Measurements from ENCODE around the gene EFCAB6. TPM values are rescaled to one million over a fixed set of nuclear protein-coding genes. Genes with fewer than 3 reads are reported as not detected.

Gene EFCAB6
- total RNA-seq, 1 donor from 2014 or later = 0.23 TPM

DNA sequence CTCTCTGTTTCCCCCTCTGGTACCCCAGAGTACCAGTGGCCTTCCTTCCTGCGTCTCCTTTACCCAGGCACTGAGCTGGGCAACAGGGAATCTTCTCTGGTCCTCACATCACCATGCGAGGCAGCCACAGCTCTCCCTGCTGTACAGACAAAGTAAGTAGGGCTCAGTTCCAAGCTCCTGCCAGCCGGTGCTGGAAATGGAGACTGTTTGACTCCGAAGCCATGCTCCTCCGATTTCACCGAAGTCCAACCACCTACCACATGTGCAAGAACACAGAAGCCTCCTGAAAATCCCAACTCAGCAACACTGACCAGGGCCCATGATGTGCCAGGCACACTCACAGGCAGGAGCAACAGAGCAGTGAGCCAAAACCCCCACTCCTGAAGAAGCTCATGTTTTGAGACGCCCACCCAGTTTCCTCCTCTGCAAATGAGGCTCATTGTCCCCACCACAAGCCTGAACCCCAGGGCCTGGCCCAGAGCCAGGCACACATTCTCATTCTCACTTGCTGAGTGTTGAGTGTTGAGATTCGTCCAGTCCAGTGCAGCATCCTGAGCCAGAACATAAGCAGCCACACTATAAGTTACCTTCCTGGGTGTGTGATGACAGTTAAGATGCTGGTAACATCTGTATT lies 244.3 kb downstream of the EFCAB6 start:
- Mint-ChIP-seq H3K9me3 (no peaks in the 10 kb centered on the region), H3K4me3 (no peak overlapping the region), H3K36me3 (ENCODE audit: low read depth) (no peaks in the 10 kb centered on the region), H3K27me3 (peaks cover 1% of the 10 kb centered on the region), H3K4me1 (no peaks in the 10 kb centered on the region), H3K27ac (no peak overlapping the region)
- intact Hi-C loops (cut with micrococcal nuclease) = no loop called here
- DNase-seq = no peak

DNA sequence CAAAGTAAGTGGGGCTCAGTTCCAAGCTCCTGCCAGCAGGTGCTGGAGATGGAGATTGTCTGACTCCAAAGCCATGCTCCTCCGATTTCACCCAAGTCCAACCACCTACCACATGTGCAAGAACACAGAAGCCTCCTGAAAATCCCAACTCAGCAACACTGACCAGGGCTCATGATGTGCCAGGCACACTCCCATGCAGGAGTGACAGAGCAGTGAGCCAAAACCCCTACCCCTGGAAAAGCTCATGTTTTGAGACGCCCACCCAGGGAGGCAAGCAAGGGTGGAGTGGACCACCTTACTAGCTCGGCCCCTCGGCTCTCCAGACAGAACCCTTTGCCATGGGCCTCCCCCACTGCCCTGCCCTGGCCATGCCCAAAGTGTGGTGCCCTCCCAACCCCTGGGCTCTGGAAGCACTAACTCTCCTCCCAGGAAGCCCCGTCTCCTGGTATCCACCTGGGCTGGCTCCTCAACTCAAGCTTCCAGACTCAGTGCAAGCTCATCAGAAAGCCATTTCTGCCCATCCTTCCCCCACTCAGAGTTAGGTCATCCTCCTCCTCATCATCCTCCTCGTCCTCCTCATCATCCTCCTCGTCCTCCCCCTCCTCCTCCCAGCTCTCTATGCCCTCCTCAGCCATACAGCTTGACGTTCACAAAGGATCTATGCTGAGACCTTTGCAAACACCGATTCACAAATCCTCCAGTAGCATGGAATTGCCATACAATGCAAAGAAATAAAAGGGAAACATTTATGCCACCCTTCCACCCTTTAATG lies 245.4 kb downstream of the EFCAB6 start:
- peaks cover 1% of the 10 kb centered on the region for H3K27me3 Mint-ChIP-seq
- no peak for DNase-seq
- no peak overlapping the region for H3K27ac Mint-ChIP-seq
- H3K36me3 Mint-ChIP-seq (ENCODE audit: low read depth) = no peaks in the 10 kb centered on the region
- intact Hi-C loops (cut with micrococcal nuclease) = no loop called here
- no peaks in the 10 kb centered on the region for H3K4me1 Mint-ChIP-seq
- no peaks in the 10 kb centered on the region for H3K9me3 Mint-ChIP-seq
- no peak overlapping the region for H3K4me3 Mint-ChIP-seq

DNA sequence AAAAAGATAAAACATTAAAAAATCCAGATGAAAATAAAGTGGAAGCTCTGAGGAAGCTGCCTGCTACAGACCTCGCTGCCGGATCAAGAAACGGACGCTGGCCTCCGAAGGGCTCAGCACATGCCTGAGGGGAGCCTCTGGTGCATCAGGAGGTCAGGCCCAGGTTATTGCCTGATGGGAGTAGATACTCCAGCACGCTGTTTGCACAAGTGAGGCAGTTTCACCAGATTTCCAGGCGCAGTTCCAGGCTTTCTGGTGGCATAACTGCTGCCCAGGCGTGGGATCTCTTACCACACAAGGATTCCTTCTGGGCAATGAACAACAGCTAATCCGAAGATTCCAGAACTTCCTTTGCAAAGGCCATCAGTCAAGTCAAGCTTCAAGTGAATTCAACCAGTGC lies 246.1 kb downstream of the EFCAB6 start:
- no peak overlapping the region for H3K4me3 Mint-ChIP-seq
- no peaks in the 10 kb centered on the region for H3K9me3 Mint-ChIP-seq
- DNase-seq = no peak
- H3K27me3 Mint-ChIP-seq = peaks cover 1% of the 10 kb centered on the region
- no peaks in the 10 kb centered on the region for H3K4me1 Mint-ChIP-seq
- H3K36me3 Mint-ChIP-seq (ENCODE audit: low read depth) = no peaks in the 10 kb centered on the region
- no peak overlapping the region for H3K27ac Mint-ChIP-seq
- intact Hi-C loops (cut with micrococcal nuclease) = no loop called here

DNA sequence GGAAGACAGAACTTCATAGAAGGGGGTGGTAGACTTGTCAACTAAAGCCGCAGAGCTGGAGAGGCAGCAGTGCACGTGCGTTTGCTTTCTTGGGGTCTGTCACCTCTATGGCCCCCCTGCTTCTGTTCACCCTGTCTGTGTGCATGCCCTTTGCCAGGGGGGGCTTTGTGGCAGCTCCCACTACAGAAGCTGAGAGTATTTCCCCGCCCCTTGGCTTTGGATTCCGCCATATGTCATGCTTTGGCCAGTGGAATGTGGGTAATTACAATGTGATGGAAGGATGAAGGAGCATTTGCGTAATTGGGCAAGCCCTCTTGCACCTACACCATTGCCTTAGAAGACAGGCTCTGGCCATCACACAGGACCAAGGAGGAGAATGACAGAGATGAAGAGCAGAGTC lies 247.2 kb downstream of the EFCAB6 start:
- no peak overlapping the region for H3K4me3 Mint-ChIP-seq
- no peak for DNase-seq
- H3K27me3 Mint-ChIP-seq = no peaks in the 10 kb centered on the region
- H3K4me1 Mint-ChIP-seq = no peaks in the 10 kb centered on the region
- no peaks in the 10 kb centered on the region for H3K9me3 Mint-ChIP-seq
- intact Hi-C loops (cut with micrococcal nuclease) = no loop called here
- H3K36me3 Mint-ChIP-seq (ENCODE audit: low read depth) = no peaks in the 10 kb centered on the region
- no peak overlapping the region for H3K27ac Mint-ChIP-seq

DNA sequence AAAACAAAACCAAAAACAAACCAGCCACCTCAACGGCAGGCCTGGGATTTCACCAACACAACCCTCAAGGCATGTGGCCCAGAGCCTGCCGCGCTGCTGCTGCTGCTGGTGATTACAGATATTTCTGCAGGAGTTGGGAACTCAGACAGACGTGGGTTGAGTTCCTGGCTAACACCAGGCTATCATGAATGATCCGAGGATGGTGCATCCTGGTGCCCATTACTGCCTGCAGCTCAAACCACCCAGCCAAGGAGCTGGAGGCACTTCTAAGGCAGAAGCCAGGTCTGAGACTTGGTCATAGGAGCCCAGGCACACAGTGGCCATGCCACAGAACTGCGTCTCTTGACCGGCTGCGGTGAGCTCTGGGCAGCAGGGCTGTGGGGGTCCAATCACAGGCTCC lies 248.5 kb downstream of the EFCAB6 start:
- Mint-ChIP-seq H3K36me3 (ENCODE audit: low read depth) (no peaks in the 10 kb centered on the region), H3K27me3 (no peaks in the 10 kb centered on the region), H3K4me3 (no peak overlapping the region), H3K4me1 (no peaks in the 10 kb centered on the region), H3K9me3 (no peaks in the 10 kb centered on the region), H3K27ac (no peak overlapping the region)
- DNase-seq = no peak
- intact Hi-C loops (cut with micrococcal nuclease) = no loop called here

DNA sequence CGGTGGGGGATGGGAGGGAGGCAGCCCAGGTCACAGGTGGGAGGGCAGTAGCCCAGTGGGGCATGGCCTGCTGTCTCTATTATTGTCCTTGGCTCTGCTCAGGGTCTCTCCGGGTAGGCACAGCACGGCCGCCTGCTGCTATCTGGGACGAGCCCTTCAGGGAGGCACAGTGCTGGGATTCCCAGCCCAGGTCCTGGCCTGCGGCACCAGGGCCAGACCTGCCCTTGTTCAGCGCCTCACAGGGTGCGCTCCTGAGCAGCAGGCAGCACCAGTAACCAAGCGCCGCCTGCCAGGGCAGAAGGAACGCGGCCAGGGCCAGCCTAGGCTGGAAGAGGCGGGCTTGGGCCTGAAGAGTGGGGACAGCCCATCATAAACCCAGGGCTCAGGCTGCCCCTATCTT lies 249.3 kb downstream of the EFCAB6 start:
- no peak overlapping the region for H3K4me3 Mint-ChIP-seq

DNA sequence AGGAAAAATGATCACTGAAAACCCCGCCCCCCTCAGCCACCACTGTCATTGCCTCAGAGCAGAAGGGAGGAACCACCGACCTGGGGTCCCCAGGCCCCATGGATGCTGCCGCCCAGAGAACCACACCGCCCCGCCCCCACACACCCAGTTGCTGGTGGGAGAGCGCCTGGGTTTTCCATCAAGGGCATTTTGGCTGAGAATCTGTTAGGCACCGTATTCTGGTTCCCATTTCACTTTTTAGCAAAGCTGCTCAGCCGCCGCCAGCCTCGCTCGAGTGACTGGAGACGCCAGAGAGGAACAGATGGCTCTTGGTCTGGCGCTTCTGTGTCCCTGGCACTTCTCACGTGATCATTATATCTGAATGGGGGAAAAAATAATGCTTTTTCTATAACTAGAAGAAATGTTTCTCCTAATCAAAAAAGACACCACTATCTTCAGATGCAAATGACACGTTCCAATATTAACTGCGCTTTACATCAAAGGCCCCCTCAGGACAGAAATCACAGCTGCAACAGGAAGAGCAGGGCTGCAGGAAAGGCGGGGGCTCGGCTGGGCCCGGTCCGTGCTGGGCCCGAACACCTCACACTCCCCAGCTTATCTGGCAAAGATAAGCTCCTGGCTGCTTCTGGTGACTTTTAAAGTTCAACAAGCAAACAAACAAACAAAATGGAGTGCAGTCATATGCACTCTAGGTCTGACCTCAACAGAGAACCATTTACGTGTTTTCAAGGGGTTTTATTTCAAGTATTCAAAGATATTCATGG lies 250.5 kb downstream of the EFCAB6 start:
- no peak for DNase-seq
- H3K9me3 Mint-ChIP-seq = no peaks in the 10 kb centered on the region
- H3K36me3 Mint-ChIP-seq (ENCODE audit: low read depth) = no peaks in the 10 kb centered on the region
- H3K4me3 Mint-ChIP-seq = no peak overlapping the region
- no peaks in the 10 kb centered on the region for H3K4me1 Mint-ChIP-seq
- intact Hi-C loops (cut with micrococcal nuclease) = no loop called here
- no peak overlapping the region for H3K27ac Mint-ChIP-seq
- H3K27me3 Mint-ChIP-seq = no peaks in the 10 kb centered on the region

More for the DNA sequence above, 249.3 kb downstream of the EFCAB6 start:
- no peak for DNase-seq
- Mint-ChIP-seq H3K9me3 (no peaks in the 10 kb centered on the region), H3K36me3 (ENCODE audit: low read depth) (no peaks in the 10 kb centered on the region), H3K4me1 (no peaks in the 10 kb centered on the region), H3K27ac (no peak overlapping the region), H3K27me3 (no peaks in the 10 kb centered on the region)
- intact Hi-C loops (cut with micrococcal nuclease) = no loop called here

DNA sequence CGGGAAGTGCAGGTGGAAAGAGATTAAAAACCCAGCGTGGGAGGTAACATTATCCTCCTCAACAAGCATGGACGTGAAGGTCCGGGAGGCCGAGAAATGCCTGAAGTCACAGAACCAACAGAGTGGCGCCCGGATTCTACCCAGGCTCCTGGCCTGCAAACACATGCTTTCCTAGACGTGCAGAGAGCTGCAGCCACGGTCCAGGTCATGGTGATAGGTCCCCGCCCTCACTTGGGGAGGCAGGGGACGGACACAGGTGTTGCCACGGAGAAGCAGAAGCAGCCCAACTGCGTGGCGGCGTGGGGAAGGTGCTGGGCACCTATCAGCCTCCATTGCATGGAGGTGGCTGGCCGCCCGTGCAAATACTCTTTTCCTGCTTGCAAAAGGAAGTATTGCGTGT lies 251.5 kb downstream of the EFCAB6 start:
- H3K36me3 Mint-ChIP-seq (ENCODE audit: low read depth) = no peaks in the 10 kb centered on the region
- H3K27me3 Mint-ChIP-seq = no peaks in the 10 kb centered on the region
- no peak overlapping the region for H3K27ac Mint-ChIP-seq
- no peaks in the 10 kb centered on the region for H3K4me1 Mint-ChIP-seq
- DNase-seq = no peak
- intact Hi-C loops (cut with micrococcal nuclease) = no loop called here
- H3K4me3 Mint-ChIP-seq = no peak overlapping the region
- no peaks in the 10 kb centered on the region for H3K9me3 Mint-ChIP-seq

DNA sequence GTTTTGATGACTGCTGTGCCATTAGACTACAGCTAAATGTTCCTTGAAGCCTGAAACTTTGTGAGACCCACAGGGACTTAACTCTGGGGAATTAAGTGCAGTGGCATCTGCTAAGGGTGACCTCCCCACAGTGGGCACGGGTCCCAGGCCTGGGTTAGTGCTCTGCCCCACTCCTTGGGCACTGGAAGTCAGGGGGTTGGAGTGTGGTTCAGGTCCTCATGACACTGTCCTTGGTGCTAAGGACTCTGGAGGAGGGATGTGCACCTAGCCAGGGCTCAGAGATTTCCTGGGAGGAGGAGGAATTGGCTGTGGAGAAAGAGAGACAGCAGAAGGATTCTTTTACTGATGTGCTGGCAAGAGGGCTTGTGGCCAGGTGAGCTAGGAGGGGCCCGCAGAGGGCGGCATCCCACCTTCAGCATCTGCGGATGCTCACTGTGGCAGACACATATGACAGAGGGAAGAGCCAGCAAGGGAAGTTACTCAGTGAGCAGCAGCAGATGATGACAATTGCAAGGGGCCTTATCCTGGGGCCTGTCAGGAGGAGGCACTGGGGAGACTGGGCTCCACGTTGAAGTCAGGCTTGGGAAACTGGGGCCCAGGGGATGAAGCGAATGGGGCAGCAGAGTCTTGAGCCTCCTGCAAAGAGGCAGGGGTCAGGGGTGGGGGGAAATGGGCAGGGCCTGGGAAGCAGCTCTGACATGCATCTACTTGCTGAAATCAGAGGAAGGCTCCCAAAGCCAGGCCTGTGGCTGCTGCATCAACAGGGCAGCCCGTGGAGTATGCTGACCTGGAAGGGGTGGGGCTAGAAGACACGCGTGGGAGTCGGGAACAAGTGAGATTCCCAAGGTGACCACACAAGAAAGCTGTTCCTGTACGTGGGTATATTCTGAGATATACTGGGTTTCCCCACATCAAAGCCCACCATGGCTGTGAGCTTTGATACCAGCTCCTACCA lies 256.3 kb downstream of the EFCAB6 start:
- intact Hi-C loops (cut with micrococcal nuclease) = no loop called here
- H3K9me3 Mint-ChIP-seq = no peaks in the 10 kb centered on the region
- DNase-seq = no peak
- H3K27me3 Mint-ChIP-seq = no peaks in the 10 kb centered on the region
- H3K4me1 Mint-ChIP-seq = no peaks in the 10 kb centered on the region
- no peak overlapping the region for H3K4me3 Mint-ChIP-seq
- peak overlapping the region; percentile 11 for H3K27ac Mint-ChIP-seq
- H3K36me3 Mint-ChIP-seq (ENCODE audit: low read depth) = no peaks in the 10 kb centered on the region

DNA sequence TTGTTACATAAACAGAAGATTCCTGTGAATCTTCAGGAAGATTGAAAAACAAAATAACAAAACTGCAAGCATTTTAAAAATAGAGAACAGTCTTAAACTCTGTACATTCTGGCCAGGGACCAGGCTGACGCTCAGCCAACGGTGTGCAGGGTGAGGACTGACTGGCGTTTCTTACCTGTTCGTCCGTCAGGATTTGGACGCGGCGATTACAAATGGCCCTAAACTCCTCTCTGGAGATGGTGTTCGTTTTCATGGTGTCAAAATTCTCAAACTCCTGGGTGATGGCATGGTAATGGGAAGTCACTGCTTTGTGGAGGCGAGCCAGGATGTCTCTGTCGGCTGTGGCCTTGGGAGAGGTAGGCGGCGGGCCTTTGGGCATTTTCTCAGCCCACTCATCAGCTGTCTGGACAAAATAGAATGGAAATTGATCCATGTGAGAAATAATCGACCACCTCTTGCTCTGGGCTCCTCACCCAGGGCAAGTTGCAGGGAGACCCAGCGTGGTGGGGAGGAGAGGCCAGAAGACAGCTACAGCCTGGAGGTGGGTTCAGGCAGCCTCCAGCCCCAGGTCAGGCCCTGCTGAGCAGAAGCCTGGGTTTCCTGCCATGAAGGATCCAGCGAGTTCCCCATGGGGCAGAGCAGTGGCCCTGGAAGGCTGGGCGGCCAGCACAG lies 257.3 kb downstream of the EFCAB6 start:
- Mint-ChIP-seq H3K27me3 (no peaks in the 10 kb centered on the region), H3K4me3 (no peak overlapping the region), H3K36me3 (ENCODE audit: low read depth) (no peaks in the 10 kb centered on the region), H3K4me1 (no peaks in the 10 kb centered on the region), H3K9me3 (no peaks in the 10 kb centered on the region), H3K27ac (no peak overlapping the region)
- intact Hi-C loops (cut with micrococcal nuclease) = no loop called here
- DNase-seq = no peak

DNA sequence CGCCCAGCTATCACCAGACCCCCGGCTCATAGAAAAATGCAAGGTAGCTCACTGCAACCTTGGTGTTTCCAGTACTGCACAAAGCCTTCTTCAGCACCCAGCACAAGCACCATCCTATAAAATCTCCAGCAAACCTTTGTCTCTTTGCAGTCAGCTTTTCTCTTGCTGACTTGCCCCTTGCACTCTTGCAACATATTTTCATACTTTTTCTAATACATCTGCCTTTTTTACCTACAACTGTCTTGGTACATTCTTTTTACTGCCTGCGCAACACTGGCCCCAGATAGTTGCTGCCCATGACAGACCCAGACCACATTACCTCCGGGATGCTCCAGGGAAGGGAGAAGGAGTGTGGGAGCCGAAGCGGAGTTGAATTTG lies 257.9 kb downstream of the EFCAB6 start:
- H3K9me3 Mint-ChIP-seq = no peaks in the 10 kb centered on the region
- H3K36me3 Mint-ChIP-seq (ENCODE audit: low read depth) = no peaks in the 10 kb centered on the region
- H3K4me1 Mint-ChIP-seq = no peaks in the 10 kb centered on the region
- intact Hi-C loops (cut with micrococcal nuclease) = no loop called here
- H3K27me3 Mint-ChIP-seq = no peaks in the 10 kb centered on the region
- no peak overlapping the region for H3K27ac Mint-ChIP-seq
- no peak overlapping the region for H3K4me3 Mint-ChIP-seq
- DNase-seq = no peak

DNA sequence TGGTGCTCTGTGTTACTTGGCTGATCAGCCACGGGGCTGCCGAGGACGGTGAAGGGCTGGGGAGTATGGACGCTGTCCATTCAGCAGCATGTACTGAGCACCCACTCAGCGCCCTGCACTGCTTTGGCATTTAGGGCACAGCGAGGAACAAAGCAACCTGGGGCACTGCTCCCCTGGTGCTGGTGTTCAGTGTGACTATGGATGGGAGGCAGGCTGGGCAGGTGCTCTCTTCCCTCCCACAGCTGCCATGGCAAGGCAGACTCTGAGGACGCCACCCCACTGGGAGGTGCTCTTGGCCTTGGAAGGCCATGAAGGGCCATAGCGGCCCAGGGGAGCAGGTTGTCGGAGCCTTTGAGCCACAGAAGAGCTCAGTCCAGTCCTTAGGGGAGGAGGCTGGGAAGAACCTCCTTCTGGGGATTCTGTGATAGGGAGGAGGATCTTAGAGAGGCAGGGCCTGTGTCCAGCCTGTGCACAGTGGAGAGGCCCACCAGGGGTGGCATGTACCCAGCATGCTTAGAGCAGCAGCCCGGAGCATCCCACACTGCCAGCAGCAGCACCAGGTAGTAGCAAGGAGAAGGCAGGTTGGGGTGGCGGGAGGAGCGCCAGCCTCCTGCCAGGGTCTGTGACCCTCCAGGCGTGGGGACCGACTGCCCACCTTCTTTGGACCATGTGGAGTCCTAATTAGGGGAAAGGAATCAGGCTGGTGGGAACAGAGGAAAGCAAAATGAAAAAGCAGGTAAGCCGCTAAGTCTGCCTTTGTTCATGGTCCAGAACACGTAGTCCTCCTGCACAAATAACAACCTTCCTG lies 258.4 kb downstream of the EFCAB6 start:
- no peaks in the 10 kb centered on the region for H3K27me3 Mint-ChIP-seq
- no peak for DNase-seq

More for the DNA sequence above, 258.4 kb downstream of the EFCAB6 start:
- Mint-ChIP-seq H3K36me3 (ENCODE audit: low read depth) (no peaks in the 10 kb centered on the region), H3K4me1 (no peaks in the 10 kb centered on the region), H3K27ac (no peak overlapping the region), H3K9me3 (no peaks in the 10 kb centered on the region), H3K4me3 (no peak overlapping the region)
- intact Hi-C loops (cut with micrococcal nuclease) = no loop called here
